A673 (cell line): Measurements from ENCODE around the gene GPR153.

Experiments used
- EZH2 ChIP-seq: fragments of 200-600 bp; sonication (generic); IDR thresholded peaks from 2 replicates; pipeline ENCODE4 v1.6.1; 2017; ENCODE audit warnings: borderline replicate concordance, low read depth, mild to moderate bottlenecking, mixed read lengths, antibody characterized with exemption, low read length; ENCODE audit not compliant: poor library complexity, severe bottlenecking
- TF ChIP-seq, protein P1 (sequence below): fragments of 300-800, 200-600 bp; sonication (generic); conservative IDR thresholded peaks from 2 replicates; pipeline ENCODE4 v1.5.1; 2017; ENCODE audit warnings: low read depth, mild to moderate bottlenecking, antibody characterized with exemption, low read length, moderate library complexity, mixed read lengths

DNA sequence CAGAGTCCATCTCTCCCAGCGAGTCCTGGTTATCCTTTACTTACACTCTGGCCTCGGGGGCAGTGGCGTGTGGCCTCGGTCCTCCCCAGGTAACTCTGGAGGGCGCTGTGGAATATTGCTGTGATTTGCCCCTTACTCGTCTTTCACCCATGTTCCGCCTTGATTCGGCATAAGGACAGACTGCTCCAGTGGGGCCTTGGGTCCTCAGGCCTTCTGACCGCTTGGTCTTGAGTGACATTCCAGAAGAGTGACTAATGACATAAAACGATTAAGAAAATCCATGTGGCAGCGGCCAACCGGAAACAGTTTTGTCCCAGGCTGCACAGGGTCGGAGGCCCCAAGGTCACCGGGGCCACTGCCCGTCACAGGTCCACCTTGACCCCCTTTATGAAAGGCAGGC lies 36.2 kb downstream of the GPR153 start:
- TF ChIP-seq, protein P1, sequence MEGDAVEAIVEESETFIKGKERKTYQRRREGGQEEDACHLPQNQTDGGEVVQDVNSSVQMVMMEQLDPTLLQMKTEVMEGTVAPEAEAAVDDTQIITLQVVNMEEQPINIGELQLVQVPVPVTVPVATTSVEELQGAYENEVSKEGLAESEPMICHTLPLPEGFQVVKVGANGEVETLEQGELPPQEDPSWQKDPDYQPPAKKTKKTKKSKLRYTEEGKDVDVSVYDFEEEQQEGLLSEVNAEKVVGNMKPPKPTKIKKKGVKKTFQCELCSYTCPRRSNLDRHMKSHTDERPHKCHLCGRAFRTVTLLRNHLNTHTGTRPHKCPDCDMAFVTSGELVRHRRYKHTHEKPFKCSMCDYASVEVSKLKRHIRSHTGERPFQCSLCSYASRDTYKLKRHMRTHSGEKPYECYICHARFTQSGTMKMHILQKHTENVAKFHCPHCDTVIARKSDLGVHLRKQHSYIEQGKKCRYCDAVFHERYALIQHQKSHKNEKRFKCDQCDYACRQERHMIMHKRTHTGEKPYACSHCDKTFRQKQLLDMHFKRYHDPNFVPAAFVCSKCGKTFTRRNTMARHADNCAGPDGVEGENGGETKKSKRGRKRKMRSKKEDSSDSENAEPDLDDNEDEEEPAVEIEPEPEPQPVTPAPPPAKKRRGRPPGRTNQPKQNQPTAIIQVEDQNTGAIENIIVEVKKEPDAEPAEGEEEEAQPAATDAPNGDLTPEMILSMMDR, result no peak
- TF ChIP-seq EZH2, result no peak
